Measurements from ENCODE around the gene ACKR2. TPM values are rescaled to one million over a fixed set of nuclear protein-coding genes. Genes with fewer than 3 reads are reported as not detected.

Gene ACKR2
- polyA plus RNA-seq, 1 of the 3 experiments (the other 2 are of a cell fraction): 0.10 TPM

- Histone ChIP-seq H3K4me1 (ENCODE audit: control insufficient read depth in 1 of 2, insufficient read depth in 2 of 2, low read depth in 1 of 2, low read length in 1 of 2) (peaks cover 0 to 22% of the 10 kb centered on the region in 2 experiments; a peak in 1 of 4 replicates), H3K4me2 (no peak overlapping the region), H3K9me3 (no peaks in the 10 kb centered on the region), H3K27ac (ENCODE audit: low read depth in 2 of 2, low read length in 1 of 2) (no peak overlapping the region), H3F3A (replicated peaks; ENCODE audit: insufficient read depth) (peaks cover 2% of the 10 kb centered on the region), H3K36me3 (replicated peaks in 1 of 2; ENCODE audit: control insufficient read depth in 1 of 2, insufficient read depth in 2 of 2, low read length in 1 of 2) (no peaks in the 10 kb centered on the region), H4K20me1 (ENCODE audit: insufficient read depth) (no peaks in the 10 kb centered on the region), H2AFZ (ENCODE audit: low read depth) (no peak overlapping the region), H3K9me2 (no peaks in the 10 kb centered on the region), H3K9ac (no peak overlapping the region), H3K79me2 (ENCODE audit: insufficient read depth) (no peaks in the 10 kb centered on the region), H3K4me3 (ENCODE audit: low read depth in 2 of 2, low read length in 1 of 2) (no peak overlapping the region), H3K27me3 (ENCODE audit: insufficient read depth) (peaks cover 12% of the 10 kb centered on the region; the same call in 1 of the 2 replicates)
- POLR2A ChIA-PET: no interaction called here
- 58% methylated on average over 10 of the region's 10 CpGs for WGBS (ENCODE audit: low lambda C conversion rate)
- DNase-seq: no peak
- TF ChIP-seq FOXM1 (IDR thresholded peaks at IDR 0.05; ENCODE audit: low read depth) (no peak), EP300 (IDR thresholded peaks at IDR 0.05; ENCODE audit: borderline replicate concordance in 1 of 2, low read depth in 1 of 2, low read length in 1 of 2) (no peak), CHD2 (IDR thresholded peaks at IDR 0.05; ENCODE audit: low read length, partially characterized antibody) (no peak), MAX (IDR thresholded peaks at IDR 0.05; ENCODE audit: low read depth) (no peak), POLR2AphosphoS5 (IDR thresholded peaks at IDR 0.05; ENCODE audit: low read depth, low read length) (no peak), NFIC (IDR thresholded peaks at IDR 0.05; ENCODE audit: borderline replicate concordance) (no peak), NRF1 (IDR thresholded peaks at IDR 0.05; ENCODE audit: low read depth, low read length) (no peak), MXI1 (IDR thresholded peaks at IDR 0.05; ENCODE audit: low read depth, low read length) (no peak), SIN3A (IDR thresholded peaks at IDR 0.05; ENCODE audit: borderline replicate concordance, low read depth, low read length) (no peak), SMC3 (IDR thresholded peaks at IDR 0.05; ENCODE audit: low read depth, low read length) (no peak), RFX5 (IDR thresholded peaks at IDR 0.05; ENCODE audit: low read length) (no peak), FOSL2 (IDR thresholded peaks at IDR 0.05; ENCODE audit: borderline replicate concordance, low read depth) (no peak), GATA2 (CRISPR knock-in tag; IDR thresholded peaks at IDR 0.05) (no peak), MEF2A (IDR thresholded peaks at IDR 0.05; ENCODE audit: borderline replicate concordance, low read depth) (no peak)
- TF ChIP-seq, protein P1, sequence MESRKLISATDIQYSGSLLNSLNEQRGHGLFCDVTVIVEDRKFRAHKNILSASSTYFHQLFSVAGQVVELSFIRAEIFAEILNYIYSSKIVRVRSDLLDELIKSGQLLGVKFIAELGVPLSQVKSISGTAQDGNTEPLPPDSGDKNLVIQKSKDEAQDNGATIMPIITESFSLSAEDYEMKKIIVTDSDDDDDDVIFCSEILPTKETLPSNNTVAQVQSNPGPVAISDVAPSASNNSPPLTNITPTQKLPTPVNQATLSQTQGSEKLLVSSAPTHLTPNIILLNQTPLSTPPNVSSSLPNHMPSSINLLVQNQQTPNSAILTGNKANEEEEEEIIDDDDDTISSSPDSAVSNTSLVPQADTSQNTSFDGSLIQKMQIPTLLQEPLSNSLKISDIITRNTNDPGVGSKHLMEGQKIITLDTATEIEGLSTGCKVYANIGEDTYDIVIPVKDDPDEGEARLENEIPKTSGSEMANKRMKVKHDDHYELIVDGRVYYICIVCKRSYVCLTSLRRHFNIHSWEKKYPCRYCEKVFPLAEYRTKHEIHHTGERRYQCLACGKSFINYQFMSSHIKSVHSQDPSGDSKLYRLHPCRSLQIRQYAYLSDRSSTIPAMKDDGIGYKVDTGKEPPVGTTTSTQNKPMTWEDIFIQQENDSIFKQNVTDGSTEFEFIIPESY (IDR thresholded peaks at IDR 0.05; ENCODE audit: borderline replicate concordance, low read depth): no peak
- TF ChIP-seq, protein P2, sequence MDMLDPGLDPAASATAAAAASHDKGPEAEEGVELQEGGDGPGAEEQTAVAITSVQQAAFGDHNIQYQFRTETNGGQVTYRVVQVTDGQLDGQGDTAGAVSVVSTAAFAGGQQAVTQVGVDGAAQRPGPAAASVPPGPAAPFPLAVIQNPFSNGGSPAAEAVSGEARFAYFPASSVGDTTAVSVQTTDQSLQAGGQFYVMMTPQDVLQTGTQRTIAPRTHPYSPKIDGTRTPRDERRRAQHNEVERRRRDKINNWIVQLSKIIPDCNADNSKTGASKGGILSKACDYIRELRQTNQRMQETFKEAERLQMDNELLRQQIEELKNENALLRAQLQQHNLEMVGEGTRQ (IDR thresholded peaks at IDR 0.05; ENCODE audit: borderline replicate concordance, low read depth, low read length): no peak
- CTCF ChIA-PET: interaction anchor here (1.4 to 8.2 kb wide), 3 partner anchors 35 to 95 kb away, joined by 10 to 42 read pairs (median 34); no protein-coding TSS in a partner anchor
These were observed 65.5 kb downstream of the ACKR2 start for GRCh38 chr3:42874749-42875148.
